Activated naive CD4-positive, alpha-beta T cell treated with anti-CD3 and anti-CD28 coated beads, Interleukin-2, amount 50 U/mL, for 72 hours (primary cell): ENCODE data around the gene SPATA6L. TPM values are rescaled to one million over a fixed set of nuclear protein-coding genes. Genes with fewer than 3 reads are reported as not detected.
"Not testable (repeated sequence)": the region's sequence is repeated elsewhere in the genome, so short reads cannot be mapped to it uniquely, and the experiment has no call there.

Experiments
- ATAC-seq, 2 donors: fragments of 150-1000 bp; cut with Tn5 transposase; 2 replicates each; pipeline ENCODE4 v1.10.0; 2021; ENCODE audit warnings: mild to moderate bottlenecking in 2 of 2, moderate library complexity in 2 of 2
- DNase-seq, 2 donors: peaks; one replicate each; pipeline ENCODE4 v3.0.0; 2021 to 2022; ENCODE audit warnings: low spot score in 2 of 2
- H3K27ac Mint-ChIP-seq, 2 donors: one replicate each; pipeline ENCODE4 v1.8.0; 2022; ENCODE audit warnings: mild to moderate bottlenecking in 2 of 2, mixed read lengths in 2 of 2
- H3K36me3 Mint-ChIP-seq, 2 donors: one replicate each; pipeline ENCODE4 v1.8.0; 2022; ENCODE audit warnings: mixed read lengths in 2 of 2
- H3K9me3 Mint-ChIP-seq, 2 donors: one replicate each; pipeline ENCODE4 v1.8.0; 2022; ENCODE audit warnings: mixed read lengths in 2 of 2
- total RNA-seq, 2 donors: library from RNA; stranded (reverse); gene quantifications; one replicate each; pipeline ENCODE4 v1.2.3, GENCODE V29; 2022

Gene SPATA6L
- total RNA-seq, 2 donors from 2014 or later = 0.99 to 2.1 TPM

GRCh38 chr9:4615778-4616177 is 50.5 kb downstream of the SPATA6L start:
- ATAC-seq = peak in 1 of 2 donors; percentile 50
- no peak for DNase-seq
- no peak overlapping the region for H3K27ac Mint-ChIP-seq
- H3K9me3 Mint-ChIP-seq = peaks cover 0 to 5% of the 10 kb centered on the region in 2 donors
- no peaks in the 10 kb centered on the region for H3K36me3 Mint-ChIP-seq

GRCh38 chr9:4615251-4615650 is 51.0 kb downstream of the SPATA6L start:
- DNase-seq (no peak), ATAC-seq (no peak)
- Mint-ChIP-seq H3K36me3 (no peaks in the 10 kb centered on the region), H3K9me3 (peaks cover 0 to 5% of the 10 kb centered on the region in 2 donors), H3K27ac (no peak overlapping the region)

GRCh38 chr9:4614627-4615026 is 51.7 kb downstream of the SPATA6L start:
- ATAC-seq (no peak), DNase-seq (no peak)
- Mint-ChIP-seq H3K27ac (no peak overlapping the region), H3K36me3 (no peaks in the 10 kb centered on the region), H3K9me3 (peaks cover 0 to 5% of the 10 kb centered on the region in 2 donors)

- not testable (repeated sequence) for DNase-seq, ATAC-seq, H3K9me3 Mint-ChIP-seq, H3K36me3 Mint-ChIP-seq, H3K27ac Mint-ChIP-seq
Observed at GRCh38 chr9:4606033-4606432, 60.2 kb downstream of the SPATA6L start.

- ATAC-seq = peak; percentile 82 to 85
- peak in 1 of 2 donors; percentile 78 for DNase-seq
- H3K36me3 Mint-ChIP-seq = no peaks in the 10 kb centered on the region
- peaks cover 0 to 4% of the 10 kb centered on the region in 2 donors for H3K9me3 Mint-ChIP-seq
- H3K27ac Mint-ChIP-seq = no peak overlapping the region
Observed at GRCh38 chr9:4604678-4605095, 61.6 kb downstream of the SPATA6L start.

- Mint-ChIP-seq H3K27ac (no peak overlapping the region), H3K36me3 (no peaks in the 10 kb centered on the region), H3K9me3 (peaks cover 0 to 4% of the 10 kb centered on the region in 2 donors)
- DNase-seq (no peak), ATAC-seq (no peak)
Observed at GRCh38 chr9:4603830-4604229, 62.5 kb downstream of the SPATA6L start.

GRCh38 chr9:4600368-4600767 is 65.9 kb downstream of the SPATA6L start:
- peak overlapping the region; percentile 78 to 81 for H3K27ac Mint-ChIP-seq
- ATAC-seq = no peak
- DNase-seq = no peak
- peaks cover 0 to 4% of the 10 kb centered on the region in 2 donors for H3K9me3 Mint-ChIP-seq
- H3K36me3 Mint-ChIP-seq = peaks cover 0 to 6% of the 10 kb centered on the region in 2 donors

- DNase-seq (peak in 1 of 2 donors; percentile 19), ATAC-seq (peak; percentile 54 to 76)
- peak overlapping the region; percentile 58 for H3K27ac Mint-ChIP-seq
- peaks cover 0 to 9% of the 10 kb centered on the region in 2 donors for H3K9me3 Mint-ChIP-seq
- H3K36me3 Mint-ChIP-seq = peaks cover 0 to 6% of the 10 kb centered on the region in 2 donors
Observed at GRCh38 chr9:4596165-4596922, 69.9 kb downstream of the SPATA6L start.

- Mint-ChIP-seq H3K36me3 (peaks cover 0 to 6% of the 10 kb centered on the region in 2 donors), H3K9me3 (peaks cover 0 to 9% of the 10 kb centered on the region in 2 donors), H3K27ac (peak overlapping the region in 1 of 2 donors; percentile 31)
- DNase-seq (no peak), ATAC-seq (no peak)
Observed at GRCh38 chr9:4594994-4595393, 71.3 kb downstream of the SPATA6L start.

- ATAC-seq (no peak), DNase-seq (no peak)
- H3K27ac Mint-ChIP-seq = no peak overlapping the region
- H3K9me3 Mint-ChIP-seq = peaks cover 0 to 9% of the 10 kb centered on the region in 2 donors
- peaks cover 0 to 6% of the 10 kb centered on the region in 2 donors for H3K36me3 Mint-ChIP-seq
Observed at GRCh38 chr9:4594545-4594944, 71.7 kb downstream of the SPATA6L start.

GRCh38 chr9:4592886-4593285 is 73.4 kb downstream of the SPATA6L start:
- H3K9me3 Mint-ChIP-seq = peaks cover 0 to 9% of the 10 kb centered on the region in 2 donors
- DNase-seq = no peak

GRCh38 chr9:4592295-4592694 is 74.0 kb downstream of the SPATA6L start:
- peaks cover 0 to 6% of the 10 kb centered on the region in 2 donors for H3K36me3 Mint-ChIP-seq
- peaks cover 0 to 9% of the 10 kb centered on the region in 2 donors for H3K9me3 Mint-ChIP-seq
- ATAC-seq = no peak
- H3K27ac Mint-ChIP-seq = no peak overlapping the region
- no peak for DNase-seq

More at GRCh38 chr9:4592886-4593285, 73.4 kb downstream of the SPATA6L start:
- Mint-ChIP-seq H3K27ac (no peak overlapping the region), H3K36me3 (peaks cover 0 to 6% of the 10 kb centered on the region in 2 donors)
- no peak for ATAC-seq

GRCh38 chr9:4591123-4591500 is 75.2 kb downstream of the SPATA6L start:
- no peak overlapping the region for H3K27ac Mint-ChIP-seq
- no peak for ATAC-seq
- DNase-seq = no peak

GRCh38 chr9:4590430-4591122 is 75.7 kb downstream of the SPATA6L start:
- Mint-ChIP-seq H3K36me3 (no peaks in the 10 kb centered on the region), H3K27ac (no peak overlapping the region), H3K9me3 (peaks cover 0 to 9% of the 10 kb centered on the region in 2 donors)
- ATAC-seq = no peak
- no peak for DNase-seq

More at GRCh38 chr9:4591123-4591500, 75.2 kb downstream of the SPATA6L start:
- H3K36me3 Mint-ChIP-seq = no peaks in the 10 kb centered on the region
- peaks cover 0 to 9% of the 10 kb centered on the region in 2 donors for H3K9me3 Mint-ChIP-seq

GRCh38 chr9:4588721-4589120 is 77.6 kb downstream of the SPATA6L start:
- no peak for DNase-seq
- H3K36me3 Mint-ChIP-seq = no peaks in the 10 kb centered on the region

GRCh38 chr9:4585135-4585534 is 81.1 kb downstream of the SPATA6L start:
- no peak for ATAC-seq
- no peak for DNase-seq
- Mint-ChIP-seq H3K36me3 (no peaks in the 10 kb centered on the region), H3K9me3 (no peaks in the 10 kb centered on the region), H3K27ac (no peak overlapping the region)

More at GRCh38 chr9:4588721-4589120, 77.6 kb downstream of the SPATA6L start:
- no peak for ATAC-seq
- Mint-ChIP-seq H3K9me3 (no peaks in the 10 kb centered on the region), H3K27ac (no peak overlapping the region)

GRCh38 chr9:4584636-4585035 is 81.6 kb downstream of the SPATA6L start:
- ATAC-seq = no peak
- Mint-ChIP-seq H3K36me3 (no peaks in the 10 kb centered on the region), H3K27ac (no peak overlapping the region), H3K9me3 (no peaks in the 10 kb centered on the region)
- DNase-seq = no peak
